Natural killer cell (primary cell): ENCODE data around the gene ELAVL1. TPM values are rescaled to one million over a fixed set of nuclear protein-coding genes. Genes with fewer than 3 reads are reported as not detected.

Experiments
- ATAC-seq, 3 donors: fragments of 150-1000 bp in 2 of 3; fragments of 200-7000 bp in 1 of 3; cut with Tn5 transposase; 1 replicate in 1 of 3; 2 replicates in 2 of 3; pipeline ENCODE4 v1.10.0; 2021; ENCODE audit warnings: mild to moderate bottlenecking in 2 of 3, moderate library complexity in 2 of 3
- DNase-seq, 2 donors: peaks; one replicate each; pipeline versions ENCODE4 v3.0.0 to v3.0.0-alpha.2; 2013 to 2021; ENCODE audit warnings: mixed read lengths in 1 of 2
- H3K27ac ChIP-seq: one replicate; pipeline ENCODE4 v1.5.1; 2013; ENCODE audit warnings: mild to moderate bottlenecking, low read length
- H3K27me3 ChIP-seq: one replicate; pipeline ENCODE4 v1.6.1; 2013; ENCODE audit warnings: low read length; ENCODE audit not compliant: control insufficient read depth, insufficient read depth
- H3K36me3 ChIP-seq: one replicate; pipeline ENCODE4 v1.6.1; 2013; ENCODE audit warnings: low read length; ENCODE audit not compliant: control insufficient read depth, insufficient read depth
- H3K4me1 ChIP-seq: one replicate; pipeline ENCODE4 v1.6.1; 2013; ENCODE audit warnings: low read length; ENCODE audit not compliant: control insufficient read depth, insufficient read depth
- H3K4me3 ChIP-seq: one replicate; pipeline ENCODE4 v1.5.1; 2013; ENCODE audit warnings: low read length
- H3K9me3 ChIP-seq: one replicate; pipeline ENCODE4 v1.6.1; 2013; ENCODE audit warnings: low read length; ENCODE audit not compliant: control insufficient read depth, insufficient read depth
- H3K27ac Mint-ChIP-seq, 2 donors: one replicate each; pipeline ENCODE4 v1.8.0; 2022; ENCODE audit warnings: mild to moderate bottlenecking in 2 of 2, mixed read lengths in 2 of 2, moderate library complexity in 1 of 2
- H3K27me3 Mint-ChIP-seq, 2 donors: one replicate each; pipeline ENCODE4 v1.8.0; 2022; ENCODE audit warnings: low read depth in 2 of 2, mixed read lengths in 2 of 2
- H3K36me3 Mint-ChIP-seq: one replicate; pipeline ENCODE4 v1.8.0; 2022; ENCODE audit warnings: mixed read lengths
- H3K4me1 Mint-ChIP-seq, 2 donors: one replicate each; pipeline ENCODE4 v1.8.0; 2022; ENCODE audit warnings: mixed read lengths in 2 of 2
- H3K4me3 Mint-ChIP-seq: one replicate; pipeline ENCODE4 v1.8.0; 2022; ENCODE audit warnings: mild to moderate bottlenecking, moderate library complexity, mixed read lengths
- H3K9me3 Mint-ChIP-seq, 2 donors: one replicate each; pipeline ENCODE4 v1.8.0; 2022; ENCODE audit warnings: mixed read lengths in 2 of 2
- WGBS: methylation state at CpG from one replicate; pipeline ENCODE4 v1.1.7; 2013; ENCODE audit warnings: missing lambda C conversion rate; ENCODE audit not compliant: insufficient coverage; 5-methylcytosine and 5-hydroxymethylcytosine counted together
- intact Hi-C: fragments of 100-400 bp; cut with micrococcal nuclease; formaldehyde crosslinking; loops from one replicate; pipeline ENCODE4 v1.14.2; 2022
- total RNA-seq, 4 donors: library from RNA; stranded (reverse); fragments of 120-200 nt in 1 of 4; gene quantifications; one replicate each; pipeline versions ENCODE4 v1.2.3 to v1.2.4, GENCODE V29; 2013 to 2022
- TF ChIP-seq, protein P1 (sequence below): fragments of 200-600 bp; IDR thresholded peaks from one replicate; pipeline ENCODE4 v1.8.0; 2022; ENCODE audit warnings: antibody characterized with exemption

The ELAVL1 gene
- total RNA-seq, 3 donors from 2014 or later (not counting 1 experiment from before 2014, with no cell fraction given) = 36.9 to 43.9 (median 43.8) TPM

DNA sequence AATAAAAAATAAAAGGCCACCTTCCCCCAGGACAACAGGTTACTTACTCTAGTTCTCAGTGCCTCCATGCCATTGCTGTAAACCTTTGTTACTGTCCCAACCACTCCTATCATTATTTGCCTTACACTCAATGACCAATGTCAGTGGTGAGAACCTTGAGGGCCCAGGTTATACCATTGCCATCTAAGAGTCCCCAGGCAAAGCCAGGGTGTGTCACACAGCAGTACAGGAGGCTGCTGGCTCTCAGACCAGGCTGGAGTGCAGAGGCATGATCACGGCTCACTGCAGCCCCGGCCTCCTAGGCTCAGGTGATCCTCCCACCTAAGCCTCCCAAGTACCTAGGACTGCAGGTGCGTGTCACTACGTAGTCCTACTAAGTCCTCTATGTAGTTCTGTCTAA is 6.1 kb downstream of the ELAVL1 start:
- WGBS = 97% methylated on average over 4 of the region's 4 CpGs

DNA sequence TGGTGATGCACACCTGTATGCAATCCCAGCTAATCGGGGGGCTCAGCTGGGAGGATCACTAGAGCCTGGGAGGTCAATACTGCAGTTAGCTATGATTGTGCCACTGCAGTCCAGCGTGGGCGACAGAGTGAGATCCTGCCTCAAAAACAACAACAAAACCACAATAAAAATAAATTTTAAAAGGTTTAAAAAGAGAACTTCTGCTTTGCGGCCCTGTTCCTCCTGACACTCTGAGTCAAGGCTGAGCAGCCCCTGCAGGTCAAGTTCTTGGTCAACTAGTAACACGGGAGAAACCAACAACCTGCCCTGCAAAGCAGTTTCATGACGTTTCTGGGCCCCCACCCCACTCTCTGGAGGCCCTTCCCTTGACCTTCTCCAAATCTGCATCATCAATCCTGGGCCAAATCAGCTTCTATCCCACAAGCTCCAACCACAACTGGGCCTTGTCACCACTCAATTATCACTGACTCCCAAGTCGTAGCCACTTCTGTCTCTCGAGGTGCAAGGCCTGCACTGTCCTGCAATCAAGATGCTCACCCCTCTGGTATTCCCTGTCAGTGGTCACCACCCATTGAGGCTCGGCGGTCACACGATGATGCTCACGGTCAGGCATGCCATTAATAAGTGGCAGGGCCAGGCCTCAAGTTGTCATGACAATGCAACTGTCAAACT is 7.5 kb downstream of the ELAVL1 start:
- H3K9me3 Mint-ChIP-seq = no peaks in the 10 kb centered on the region
- intact Hi-C loops = no loop called here
- no peaks in the 10 kb centered on the region for H3K27me3 Mint-ChIP-seq
- no peaks in the 10 kb centered on the region for H3K9me3 ChIP-seq
- DNase-seq = no peak
- H3K27ac ChIP-seq = no peak overlapping the region
- whole genome bisulfite sequencing = 65% methylated on average over 11 of the region's 12 CpGs
- ATAC-seq = no peak
- H3K27me3 ChIP-seq = no peaks in the 10 kb centered on the region
- no peak overlapping the region for H3K27ac Mint-ChIP-seq
- peaks cover 52 to 63% of the 10 kb centered on the region in 2 donors for H3K4me1 Mint-ChIP-seq
- H3K36me3 ChIP-seq = no peaks in the 10 kb centered on the region
- peaks cover 33% of the 10 kb centered on the region for H3K4me1 ChIP-seq
- no peak overlapping the region for H3K4me3 Mint-ChIP-seq
- H3K4me3 ChIP-seq = no peak overlapping the region
- no peaks in the 10 kb centered on the region for H3K36me3 Mint-ChIP-seq
- TF ChIP-seq, protein P1, sequence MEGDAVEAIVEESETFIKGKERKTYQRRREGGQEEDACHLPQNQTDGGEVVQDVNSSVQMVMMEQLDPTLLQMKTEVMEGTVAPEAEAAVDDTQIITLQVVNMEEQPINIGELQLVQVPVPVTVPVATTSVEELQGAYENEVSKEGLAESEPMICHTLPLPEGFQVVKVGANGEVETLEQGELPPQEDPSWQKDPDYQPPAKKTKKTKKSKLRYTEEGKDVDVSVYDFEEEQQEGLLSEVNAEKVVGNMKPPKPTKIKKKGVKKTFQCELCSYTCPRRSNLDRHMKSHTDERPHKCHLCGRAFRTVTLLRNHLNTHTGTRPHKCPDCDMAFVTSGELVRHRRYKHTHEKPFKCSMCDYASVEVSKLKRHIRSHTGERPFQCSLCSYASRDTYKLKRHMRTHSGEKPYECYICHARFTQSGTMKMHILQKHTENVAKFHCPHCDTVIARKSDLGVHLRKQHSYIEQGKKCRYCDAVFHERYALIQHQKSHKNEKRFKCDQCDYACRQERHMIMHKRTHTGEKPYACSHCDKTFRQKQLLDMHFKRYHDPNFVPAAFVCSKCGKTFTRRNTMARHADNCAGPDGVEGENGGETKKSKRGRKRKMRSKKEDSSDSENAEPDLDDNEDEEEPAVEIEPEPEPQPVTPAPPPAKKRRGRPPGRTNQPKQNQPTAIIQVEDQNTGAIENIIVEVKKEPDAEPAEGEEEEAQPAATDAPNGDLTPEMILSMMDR = no peak

More for the DNA sequence above, 6.1 kb downstream of the ELAVL1 start:
- peaks cover 48 to 62% of the 10 kb centered on the region in 2 donors for H3K4me1 Mint-ChIP-seq
- H3K4me3 Mint-ChIP-seq = no peak overlapping the region
- no peaks in the 10 kb centered on the region for H3K27me3 Mint-ChIP-seq
- Histone ChIP-seq H3K4me3 (no peak overlapping the region), H3K27ac (no peak overlapping the region), H3K4me1 (peaks cover 38% of the 10 kb centered on the region), H3K27me3 (no peaks in the 10 kb centered on the region), H3K9me3 (no peaks in the 10 kb centered on the region), H3K36me3 (no peaks in the 10 kb centered on the region)
- no peak overlapping the region for H3K27ac Mint-ChIP-seq
- intact Hi-C loops = no loop called here
- DNase-seq = no peak
- ATAC-seq = no peak
- no peaks in the 10 kb centered on the region for H3K36me3 Mint-ChIP-seq
- H3K9me3 Mint-ChIP-seq = no peaks in the 10 kb centered on the region
- TF ChIP-seq, protein P1 = no peak

DNA sequence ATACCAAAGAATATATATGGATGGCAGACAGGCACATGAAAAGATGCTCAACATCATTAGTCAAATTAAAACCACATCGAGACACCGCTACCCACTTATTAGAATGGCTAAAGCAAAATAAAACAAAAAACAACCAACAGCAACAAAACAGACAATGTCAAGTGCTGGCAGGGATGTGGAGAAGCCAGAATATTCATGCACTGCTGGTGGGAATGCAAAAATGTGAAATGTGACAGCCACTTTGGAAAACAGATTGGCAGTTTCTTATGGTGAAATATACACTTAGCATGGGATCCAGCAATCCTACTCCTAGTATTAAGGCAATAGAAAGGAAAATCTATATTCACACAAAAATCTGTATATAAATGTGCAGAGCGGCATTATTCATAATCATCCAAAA is 8.6 kb downstream of the ELAVL1 start:
- no peaks in the 10 kb centered on the region for H3K27me3 ChIP-seq
- H3K36me3 Mint-ChIP-seq = no peaks in the 10 kb centered on the region
- H3K27ac Mint-ChIP-seq = peak overlapping the region in 1 of 2 donors; percentile 34
- H3K36me3 ChIP-seq = no peaks in the 10 kb centered on the region
- H3K27me3 Mint-ChIP-seq = no peaks in the 10 kb centered on the region
- ATAC-seq = no peak
- peaks cover 24% of the 10 kb centered on the region for H3K4me1 ChIP-seq
- DNase-seq = no peak
- no peak overlapping the region for H3K27ac ChIP-seq
- H3K4me1 Mint-ChIP-seq = peaks cover 48 to 53% of the 10 kb centered on the region in 2 donors
- no peak overlapping the region for H3K4me3 Mint-ChIP-seq
- intact Hi-C loops = no loop called here
- no peaks in the 10 kb centered on the region for H3K9me3 Mint-ChIP-seq
- no peak overlapping the region for H3K4me3 ChIP-seq
- 62% methylated on average over 2 of the region's 3 CpGs for WGBS
- TF ChIP-seq, protein P1 = no peak
- H3K9me3 ChIP-seq = no peaks in the 10 kb centered on the region

DNA sequence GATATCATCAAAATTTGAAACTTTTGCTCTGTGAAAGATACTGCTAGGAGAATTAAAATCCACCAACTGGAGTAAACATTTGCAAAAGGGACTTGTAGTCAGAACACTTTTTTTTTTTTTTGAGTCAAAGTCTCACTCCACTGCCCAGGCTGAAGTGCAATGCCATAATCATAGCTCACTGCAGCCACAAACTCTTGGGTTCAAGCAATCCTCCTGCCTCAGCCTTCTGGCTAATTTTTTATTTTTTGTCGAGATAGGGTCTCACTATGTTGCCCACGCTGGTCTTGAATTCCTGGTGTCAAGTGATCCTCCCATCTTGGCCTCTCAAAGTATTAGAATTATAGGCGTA is 9.7 kb downstream of the ELAVL1 start:
- H3K4me1 ChIP-seq = peaks cover 15% of the 10 kb centered on the region
- Mint-ChIP-seq H3K27me3 (no peaks in the 10 kb centered on the region), H3K36me3 (no peaks in the 10 kb centered on the region), H3K27ac (peak overlapping the region in 1 of 2 donors; percentile 0), H3K4me1 (peaks cover 37 to 42% of the 10 kb centered on the region in 2 donors), H3K9me3 (no peaks in the 10 kb centered on the region), H3K4me3 (no peak overlapping the region)
- peaks cover 9% of the 10 kb centered on the region for H3K36me3 ChIP-seq
- no peaks in the 10 kb centered on the region for H3K27me3 ChIP-seq
- 94% methylated on average over 2 of the region's 3 CpGs for WGBS
- no peaks in the 10 kb centered on the region for H3K9me3 ChIP-seq
- intact Hi-C loops = no loop called here
- no peak overlapping the region for H3K4me3 ChIP-seq
- ATAC-seq (no peak), DNase-seq (no peak)
- TF ChIP-seq, protein P1 = no peak
- H3K27ac ChIP-seq = no peak overlapping the region
